HG03039 (cell line): ENCODE results near the gene NPIPB13.
"Not testable (repeated sequence)": the region's sequence is repeated elsewhere in the genome, so short reads cannot be mapped to it uniquely, and the experiment has no call there.

ENCODE experiments used
- ATAC-seq: cut with Tn5 transposase; IDR thresholded peaks from one replicate; pipeline ENCODE4 v1.9.1; 2021; ENCODE audit warnings: mild to moderate bottlenecking, moderate library complexity; ENCODE audit not compliant: unreplicated experiment

The NPIPB13 gene

GRCh38 chr16:30248379-30248778 lies at the start of gene NPIPB13:
TSS of gene NPIPB13 (minus strand) at chr16:30248479. CDS start at chr16:30245573, 2,906 bp downstream.
- ATAC-seq = not testable (repeated sequence)

- not testable (repeated sequence) for ATAC-seq
Observed at GRCh38 chr16:30282357-30282756, 34.1 kb upstream of the NPIPB13 start.

- ATAC-seq = not testable (repeated sequence)
Observed at GRCh38 chr16:30278523-30278922, 30.2 kb upstream of the NPIPB13 start.

- ATAC-seq = not testable (repeated sequence)
Observed at GRCh38 chr16:30217082-30217481, 31.2 kb downstream of the NPIPB13 start.

- ATAC-seq = not testable (repeated sequence)
Observed at GRCh38 chr16:30211414-30211813, 36.9 kb downstream of the NPIPB13 start.

GRCh38 chr16:30209032-30209431 lies 39.2 kb downstream of the NPIPB13 start:
- ATAC-seq = not testable (repeated sequence)

GRCh38 chr16:30207063-30207704 lies 41.1 kb downstream of the NPIPB13 start:
- ATAC-seq = not testable (repeated sequence)

- not testable (repeated sequence) for ATAC-seq
Observed at GRCh38 chr16:30206252-30206651, 42.0 kb downstream of the NPIPB13 start.

GRCh38 chr16:30205541-30206236 lies 42.6 kb downstream of the NPIPB13 start:
- ATAC-seq = not testable (repeated sequence)

GRCh38 chr16:30199608-30200343 lies 48.5 kb downstream of the NPIPB13 start:
- not testable (repeated sequence) for ATAC-seq

- ATAC-seq = not testable (repeated sequence)
Observed at GRCh38 chr16:30199049-30199448, 49.2 kb downstream of the NPIPB13 start, which contains the start of gene SULT1A3. TSS of gene SULT1A3 (plus strand) at chr16:30199255. CDS start at chr16:30200729, 1,474 bp downstream.
